ENCODE data around the gene GNAS-AS1.

The GNAS-AS1 gene

GRCh38 chr20:58840816-58841538, 9.7 kb downstream of the GNAS-AS1 start:
- TF ChIP-seq POU2F2 (IDR thresholded peaks at IDR 0.05; ENCODE audit: low read depth, low read length) (no peak), PAX5 (IDR thresholded peaks at IDR 0.05; ENCODE audit: insufficient read depth, low read length, severe bottlenecking) (no peak), TAF1 (IDR thresholded peaks at IDR 0.05; ENCODE audit: low read depth, low read length) (no peak), POLR2A (IDR thresholded peaks at IDR 0.05; ENCODE audit: low read depth, low read length) (no peak), POLR2AphosphoS5 (IDR thresholded peaks at IDR 0.05; ENCODE audit: low read depth, low read length) (no peak)
- FAIRE-seq = no peak
- no peak for DNase-seq (ENCODE audit: insufficient read length, low spot score)

GRCh38 chr20:58839991-58840747, 10.5 kb downstream of the GNAS-AS1 start:
- FAIRE-seq (no peak), DNase-seq (ENCODE audit: insufficient read length, low spot score) (no peak)
- TF ChIP-seq POLR2A (IDR thresholded peaks at IDR 0.05; ENCODE audit: low read depth, low read length) = no peak
- no peak for TF ChIP-seq POLR2AphosphoS5 (IDR thresholded peaks at IDR 0.05; ENCODE audit: low read depth, low read length)
- TF ChIP-seq SPI1 (IDR thresholded peaks at IDR 0.05; ENCODE audit: low read depth, low read length) = no peak
- TF ChIP-seq POU2F2 (IDR thresholded peaks at IDR 0.05; ENCODE audit: low read depth, low read length) = no peak
- TF ChIP-seq TAF1 (IDR thresholded peaks at IDR 0.05; ENCODE audit: low read depth, low read length) = no peak
- TF ChIP-seq PAX5 (IDR thresholded peaks at IDR 0.05; ENCODE audit: insufficient read depth, low read length, severe bottlenecking) = no peak

- TF ChIP-seq TAF1 (IDR thresholded peaks at IDR 0.05; ENCODE audit: low read depth, low read length) (no peak), POU2F2 (IDR thresholded peaks at IDR 0.05; ENCODE audit: low read depth, low read length) (no peak), POLR2A (IDR thresholded peaks at IDR 0.05; ENCODE audit: low read depth, low read length) (no peak), POLR2AphosphoS5 (IDR thresholded peaks at IDR 0.05; ENCODE audit: low read depth, low read length) (no peak), SPI1 (IDR thresholded peaks at IDR 0.05; ENCODE audit: low read depth, low read length) (no peak), PAX5 (IDR thresholded peaks at IDR 0.05; ENCODE audit: insufficient read depth, low read length, severe bottlenecking) (no peak)
- DNase-seq (ENCODE audit: insufficient read length, low spot score) (no peak), FAIRE-seq (peak; percentile 16)
Observed at GRCh38 chr20:58839474-58839874, 11.2 kb downstream of the GNAS-AS1 start.

GRCh38 chr20:58838174-58838573, 12.5 kb downstream of the GNAS-AS1 start:
- no peak for DNase-seq (ENCODE audit: insufficient read length, low spot score)
- FAIRE-seq = no peak
- TF ChIP-seq POLR2A (IDR thresholded peaks at IDR 0.05; ENCODE audit: low read depth, low read length) (no peak), POU2F2 (IDR thresholded peaks at IDR 0.05; ENCODE audit: low read depth, low read length) (no peak), TAF1 (IDR thresholded peaks at IDR 0.05; ENCODE audit: low read depth, low read length) (no peak), POLR2AphosphoS5 (IDR thresholded peaks at IDR 0.05; ENCODE audit: low read depth, low read length) (no peak), SPI1 (IDR thresholded peaks at IDR 0.05; ENCODE audit: low read depth, low read length) (no peak), PAX5 (IDR thresholded peaks at IDR 0.05; ENCODE audit: insufficient read depth, low read length, severe bottlenecking) (no peak)

- FAIRE-seq = no peak
- TF ChIP-seq POLR2A (IDR thresholded peaks at IDR 0.05; ENCODE audit: low read depth, low read length) (no peak), POLR2AphosphoS5 (IDR thresholded peaks at IDR 0.05; ENCODE audit: low read depth, low read length) (no peak), PAX5 (IDR thresholded peaks at IDR 0.05; ENCODE audit: insufficient read depth, low read length, severe bottlenecking) (no peak), SPI1 (IDR thresholded peaks at IDR 0.05; ENCODE audit: low read depth, low read length) (no peak), TAF1 (IDR thresholded peaks at IDR 0.05; ENCODE audit: low read depth, low read length) (no peak), POU2F2 (IDR thresholded peaks at IDR 0.05; ENCODE audit: low read depth, low read length) (no peak)
- no peak for DNase-seq (ENCODE audit: insufficient read length, low spot score)
Observed at GRCh38 chr20:58837717-58838116, 13.0 kb downstream of the GNAS-AS1 start.

GRCh38 chr20:58836616-58837204, 14.0 kb downstream of the GNAS-AS1 start:
- FAIRE-seq (no peak), DNase-seq (ENCODE audit: insufficient read length, low spot score) (no peak)
- no peak for TF ChIP-seq PAX5 (IDR thresholded peaks at IDR 0.05; ENCODE audit: insufficient read depth, low read length, severe bottlenecking)
- no peak for TF ChIP-seq POLR2A (IDR thresholded peaks at IDR 0.05; ENCODE audit: low read depth, low read length)
- TF ChIP-seq TAF1 (IDR thresholded peaks at IDR 0.05; ENCODE audit: low read depth, low read length) = no peak
- TF ChIP-seq SPI1 (IDR thresholded peaks at IDR 0.05; ENCODE audit: low read depth, low read length) = no peak
- no peak for TF ChIP-seq POLR2AphosphoS5 (IDR thresholded peaks at IDR 0.05; ENCODE audit: low read depth, low read length)
- no peak for TF ChIP-seq POU2F2 (IDR thresholded peaks at IDR 0.05; ENCODE audit: low read depth, low read length)

GRCh38 chr20:58835231-58835630, 15.5 kb downstream of the GNAS-AS1 start:
- no peak for DNase-seq (ENCODE audit: insufficient read length, low spot score)
- TF ChIP-seq POLR2AphosphoS5 (IDR thresholded peaks at IDR 0.05; ENCODE audit: low read depth, low read length) = no peak
- no peak for TF ChIP-seq SPI1 (IDR thresholded peaks at IDR 0.05; ENCODE audit: low read depth, low read length)
- TF ChIP-seq POLR2A (IDR thresholded peaks at IDR 0.05; ENCODE audit: low read depth, low read length) = no peak
- TF ChIP-seq TAF1 (IDR thresholded peaks at IDR 0.05; ENCODE audit: low read depth, low read length) = no peak
- TF ChIP-seq POU2F2 (IDR thresholded peaks at IDR 0.05; ENCODE audit: low read depth, low read length) = no peak
- TF ChIP-seq PAX5 (IDR thresholded peaks at IDR 0.05; ENCODE audit: insufficient read depth, low read length, severe bottlenecking) = no peak
- no peak for FAIRE-seq

GRCh38 chr20:58833921-58834320, 16.8 kb downstream of the GNAS-AS1 start:
- no peak for DNase-seq (ENCODE audit: insufficient read length, low spot score)
- no peak for FAIRE-seq
- no peak for TF ChIP-seq SPI1 (IDR thresholded peaks at IDR 0.05; ENCODE audit: low read depth, low read length)
- TF ChIP-seq POLR2AphosphoS5 (IDR thresholded peaks at IDR 0.05; ENCODE audit: low read depth, low read length) = no peak
- TF ChIP-seq TAF1 (IDR thresholded peaks at IDR 0.05; ENCODE audit: low read depth, low read length) = no peak
- no peak for TF ChIP-seq POLR2A (IDR thresholded peaks at IDR 0.05; ENCODE audit: low read depth, low read length)
- TF ChIP-seq POU2F2 (IDR thresholded peaks at IDR 0.05; ENCODE audit: low read depth, low read length) = no peak
- TF ChIP-seq PAX5 (IDR thresholded peaks at IDR 0.05; ENCODE audit: insufficient read depth, low read length, severe bottlenecking) = no peak

- no peak for TF ChIP-seq TAF1 (IDR thresholded peaks at IDR 0.05; ENCODE audit: low read depth, low read length)
- TF ChIP-seq PAX5 (IDR thresholded peaks at IDR 0.05; ENCODE audit: insufficient read depth, low read length, severe bottlenecking) = no peak
- no peak for TF ChIP-seq POLR2AphosphoS5 (IDR thresholded peaks at IDR 0.05; ENCODE audit: low read depth, low read length)
- TF ChIP-seq POLR2A (IDR thresholded peaks at IDR 0.05; ENCODE audit: low read depth, low read length) = no peak
- TF ChIP-seq POU2F2 (IDR thresholded peaks at IDR 0.05; ENCODE audit: low read depth, low read length) = no peak
- no peak for TF ChIP-seq SPI1 (IDR thresholded peaks at IDR 0.05; ENCODE audit: low read depth, low read length)
- DNase-seq (ENCODE audit: insufficient read length, low spot score) (no peak), FAIRE-seq (no peak)
Observed at GRCh38 chr20:58832457-58832856, 18.2 kb downstream of the GNAS-AS1 start.
